ENCODE measurements around the gene MYL9.

The MYL9 gene

DNA sequence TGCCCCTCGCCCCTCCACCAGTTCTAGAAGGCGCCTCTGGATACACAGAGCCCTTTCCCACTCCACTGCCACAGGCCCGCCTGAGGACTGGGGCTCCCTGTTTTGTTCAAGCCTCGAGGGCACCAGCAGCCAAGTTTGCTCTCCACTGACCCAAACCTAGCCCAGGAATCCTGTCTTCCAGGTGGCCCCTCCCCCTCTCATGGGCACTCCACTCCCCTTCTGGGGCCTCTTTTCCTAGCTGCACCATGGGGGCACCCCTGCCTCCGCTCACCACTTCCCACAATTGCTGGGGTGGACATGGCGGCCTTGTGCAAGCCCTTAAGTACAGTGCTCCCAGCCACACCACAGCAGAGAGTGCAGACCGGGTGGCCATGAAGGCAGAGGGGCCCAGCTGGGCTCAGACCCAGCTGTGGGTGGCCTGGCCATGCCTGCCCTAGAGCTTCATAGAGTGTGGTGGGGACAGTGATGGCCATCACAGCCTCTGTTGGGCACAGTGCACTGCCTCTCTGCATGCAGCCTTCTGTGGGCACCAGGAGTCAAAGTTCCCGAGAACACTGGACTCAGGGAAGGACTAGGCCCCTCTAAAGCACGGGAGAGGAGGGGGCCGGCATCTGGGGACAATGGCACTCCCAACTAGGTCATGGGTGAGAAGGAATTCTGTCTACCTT, 1.3 kb downstream of the MYL9 start:
- Histone ChIP-seq H4K20me1 (ENCODE audit: insufficient read depth, low read length) (peaks cover 6% of the 10 kb centered on the region; the same call in 1 of the 2 replicates), H3K27ac (ENCODE audit: low read length) (no peak overlapping the region), H3K9me3 (ENCODE audit: insufficient read depth, low read length, severe bottlenecking) (no peaks in the 10 kb centered on the region), H3K4me1 (ENCODE audit: insufficient read depth, low read length) (no peaks in the 10 kb centered on the region), H3K4me2 (ENCODE audit: insufficient read depth, low read length) (no peak overlapping the region), H3K79me2 (ENCODE audit: insufficient read depth, low read length) (no peaks in the 10 kb centered on the region), H3K36me3 (ENCODE audit: insufficient read depth, low read length) (no peaks in the 10 kb centered on the region), H3K27me3 (ENCODE audit: insufficient read depth, low read length, poor library complexity) (no peaks in the 10 kb centered on the region), H3K4me3 (ENCODE audit: low read depth in 1 of 2, low read length in 2 of 2) (no peak overlapping the region), H2AFZ (ENCODE audit: low read depth, low read length) (no peak overlapping the region), H3K9ac (ENCODE audit: low read depth, low read length) (no peak overlapping the region)
- TF ChIP-seq EZH2 (IDR thresholded peaks at IDR 0.05; ENCODE audit: borderline replicate concordance, low read depth, low read length, severe bottlenecking) (no peak), CTCF (IDR thresholded peaks at IDR 0.05; ENCODE audit: borderline replicate concordance, extremely low read depth, low read length, poor library complexity, severe bottlenecking) (no peak)
- DNase-seq, result no peak
- ATAC-seq (ENCODE audit: insufficient read depth, low read depth), result no peak

- Histone ChIP-seq H3K36me3 (ENCODE audit: insufficient read depth, low read length) (no peaks in the 10 kb centered on the region), H3K79me2 (ENCODE audit: insufficient read depth, low read length) (no peaks in the 10 kb centered on the region), H3K27me3 (ENCODE audit: insufficient read depth, low read length, poor library complexity) (no peaks in the 10 kb centered on the region), H3K4me2 (ENCODE audit: insufficient read depth, low read length) (no peak overlapping the region), H3K9me3 (ENCODE audit: insufficient read depth, low read length, severe bottlenecking) (no peaks in the 10 kb centered on the region), H4K20me1 (ENCODE audit: insufficient read depth, low read length) (peaks cover 6% of the 10 kb centered on the region; the same call in 1 of the 2 replicates), H3K9ac (ENCODE audit: low read depth, low read length) (no peak overlapping the region), H3K4me1 (ENCODE audit: insufficient read depth, low read length) (no peaks in the 10 kb centered on the region), H2AFZ (ENCODE audit: low read depth, low read length) (no peak overlapping the region), H3K4me3 (ENCODE audit: low read depth in 1 of 2, low read length in 2 of 2) (no peak overlapping the region), H3K27ac (ENCODE audit: low read length) (no peak overlapping the region)
- TF ChIP-seq EZH2 (IDR thresholded peaks at IDR 0.05; ENCODE audit: borderline replicate concordance, low read depth, low read length, severe bottlenecking) (no peak), CTCF (IDR thresholded peaks at IDR 0.05; ENCODE audit: borderline replicate concordance, extremely low read depth, low read length, poor library complexity, severe bottlenecking) (no peak)
- ATAC-seq (ENCODE audit: insufficient read depth, low read depth), result no peak
- DNase-seq, result no peak
These were observed 2.1 kb downstream of the MYL9 start for GRCh38 chr20:36543184-36544133.

GRCh38 chr20:36544134-36545018, 3.1 kb downstream of the MYL9 start:
- Histone ChIP-seq H3K27ac (ENCODE audit: low read length) (no peak overlapping the region), H3K4me2 (ENCODE audit: insufficient read depth, low read length) (no peak overlapping the region), H3K27me3 (ENCODE audit: insufficient read depth, low read length, poor library complexity) (no peaks in the 10 kb centered on the region), H4K20me1 (ENCODE audit: insufficient read depth, low read length) (peaks cover 6% of the 10 kb centered on the region; the same call in 1 of the 2 replicates), H3K4me1 (ENCODE audit: insufficient read depth, low read length) (no peaks in the 10 kb centered on the region), H3K9ac (ENCODE audit: low read depth, low read length) (no peak overlapping the region), H3K4me3 (ENCODE audit: low read depth in 1 of 2, low read length in 2 of 2) (no peak overlapping the region), H3K79me2 (ENCODE audit: insufficient read depth, low read length) (no peaks in the 10 kb centered on the region), H3K36me3 (ENCODE audit: insufficient read depth, low read length) (no peaks in the 10 kb centered on the region), H2AFZ (ENCODE audit: low read depth, low read length) (no peak overlapping the region), H3K9me3 (ENCODE audit: insufficient read depth, low read length, severe bottlenecking) (no peaks in the 10 kb centered on the region)
- TF ChIP-seq EZH2 (IDR thresholded peaks at IDR 0.05; ENCODE audit: borderline replicate concordance, low read depth, low read length, severe bottlenecking), result no peak
- TF ChIP-seq CTCF (IDR thresholded peaks at IDR 0.05; ENCODE audit: borderline replicate concordance, extremely low read depth, low read length, poor library complexity, severe bottlenecking), result no peak
- ATAC-seq (ENCODE audit: insufficient read depth, low read depth) (no peak), DNase-seq (no peak)
